ENCODE measurements around the gene IRF7. TPM values are rescaled to one million over a fixed set of nuclear protein-coding genes. Genes with fewer than 3 reads are reported as not detected.
A peak's percentile ranks its signal among the peaks of the same experiment; 100 is the strongest.

Gene IRF7
- total RNA-seq, 4 donors from 2014 or later = 28.1 to 80.9 (median 58.4) TPM

DNA sequence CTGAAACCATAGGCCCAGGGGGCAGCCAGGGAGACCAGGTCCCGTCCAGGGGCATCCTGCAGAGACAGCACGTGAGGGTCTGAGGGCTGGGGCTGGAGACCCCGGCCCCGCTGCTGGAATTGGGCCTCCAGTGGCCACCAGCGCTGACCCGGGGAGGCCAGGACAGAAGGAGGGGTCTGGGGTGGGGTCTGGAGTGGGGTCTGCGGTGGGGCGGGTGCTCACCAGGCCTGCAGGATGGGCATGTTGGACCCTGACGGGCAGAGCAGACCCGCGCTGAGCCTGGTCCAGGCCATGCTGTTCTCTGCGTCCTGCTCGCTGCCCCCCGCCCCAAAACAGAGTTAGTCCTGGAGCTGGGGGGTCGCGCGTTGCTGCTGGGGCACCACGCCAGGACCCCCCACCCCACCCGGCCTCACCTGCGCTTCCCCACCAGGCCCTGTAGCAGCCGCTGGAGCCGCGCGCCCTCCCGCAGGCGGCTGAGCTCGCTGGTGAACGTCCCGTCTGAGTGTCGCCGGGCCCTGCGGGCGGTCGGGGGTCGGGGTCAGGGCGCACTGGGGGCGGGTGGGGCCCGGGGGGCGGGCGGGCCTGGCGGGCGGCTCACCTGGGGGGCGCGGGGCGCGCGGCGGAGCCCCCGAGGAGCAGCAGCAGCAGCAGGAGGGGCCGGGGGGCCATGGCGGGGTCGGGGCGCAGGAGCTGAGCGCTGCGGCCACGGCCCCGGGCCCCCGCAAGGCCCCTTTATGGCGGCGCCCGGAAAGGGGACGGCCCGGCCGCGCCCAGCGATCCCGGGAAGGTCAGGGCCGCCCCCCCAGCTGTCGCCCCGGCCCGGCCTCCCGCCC, 10.9 kb upstream of the IRF7 start, which contains the start of gene SCT:
TSS of gene SCT (minus strand) at position 707 of the 833 bp plus-strand sequence. CDS start at position 669, 38 bp downstream.
- H3K4me1 ChIP-seq = peaks cover 5 to 21% (median 8%) of the 10 kb centered on the region in 4 donors
- peak within 1 kb of the TSS in 2 of 4 donors; percentile 93 to 97 for H3K27ac ChIP-seq
- H3K4me3 ChIP-seq = peak within 1 kb of the TSS in 2 of 4 donors; percentile 42 to 54
- no peaks in the 10 kb centered on the region for H3K9me3 ChIP-seq
- TF ChIP-seq, protein P1, sequence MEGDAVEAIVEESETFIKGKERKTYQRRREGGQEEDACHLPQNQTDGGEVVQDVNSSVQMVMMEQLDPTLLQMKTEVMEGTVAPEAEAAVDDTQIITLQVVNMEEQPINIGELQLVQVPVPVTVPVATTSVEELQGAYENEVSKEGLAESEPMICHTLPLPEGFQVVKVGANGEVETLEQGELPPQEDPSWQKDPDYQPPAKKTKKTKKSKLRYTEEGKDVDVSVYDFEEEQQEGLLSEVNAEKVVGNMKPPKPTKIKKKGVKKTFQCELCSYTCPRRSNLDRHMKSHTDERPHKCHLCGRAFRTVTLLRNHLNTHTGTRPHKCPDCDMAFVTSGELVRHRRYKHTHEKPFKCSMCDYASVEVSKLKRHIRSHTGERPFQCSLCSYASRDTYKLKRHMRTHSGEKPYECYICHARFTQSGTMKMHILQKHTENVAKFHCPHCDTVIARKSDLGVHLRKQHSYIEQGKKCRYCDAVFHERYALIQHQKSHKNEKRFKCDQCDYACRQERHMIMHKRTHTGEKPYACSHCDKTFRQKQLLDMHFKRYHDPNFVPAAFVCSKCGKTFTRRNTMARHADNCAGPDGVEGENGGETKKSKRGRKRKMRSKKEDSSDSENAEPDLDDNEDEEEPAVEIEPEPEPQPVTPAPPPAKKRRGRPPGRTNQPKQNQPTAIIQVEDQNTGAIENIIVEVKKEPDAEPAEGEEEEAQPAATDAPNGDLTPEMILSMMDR (IDR thresholded peaks at IDR 0.05) = no peak
- DNase-seq = no peak
- peaks cover 0 to 7% (median 0%) of the 10 kb centered on the region in 3 donors for H3K36me3 ChIP-seq
- no peaks in the 10 kb centered on the region for H3K27me3 ChIP-seq

DNA sequence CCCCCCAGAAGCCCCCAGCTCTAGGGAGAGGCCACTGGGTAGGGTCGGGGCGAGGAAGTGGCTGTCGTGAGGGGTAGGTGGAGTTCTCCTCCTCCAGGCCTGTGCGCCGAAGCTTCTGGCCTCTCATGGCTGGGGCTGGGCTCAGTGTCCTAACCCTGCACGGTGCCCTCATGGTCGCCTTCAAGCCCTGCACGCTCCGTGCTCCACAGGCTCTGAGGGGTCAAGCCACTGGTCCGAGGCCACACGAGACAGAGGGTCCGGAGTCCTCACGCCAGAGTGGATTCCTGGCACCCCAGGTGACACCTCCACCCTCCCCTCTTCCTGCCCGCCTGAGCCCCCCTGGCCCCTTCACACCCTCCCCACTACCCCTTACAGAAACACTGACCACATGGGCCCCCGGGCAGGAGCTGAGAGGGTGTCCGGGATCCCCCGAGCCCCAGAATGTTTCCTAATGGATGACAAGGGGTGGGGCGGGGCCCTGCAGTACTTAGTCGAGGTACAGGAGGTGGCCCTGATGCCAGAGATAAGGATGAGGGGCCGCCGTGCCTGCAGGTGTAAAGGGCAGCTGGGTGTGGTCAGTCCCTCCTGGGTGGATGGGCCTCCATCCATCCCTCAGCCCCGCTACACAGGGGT, 10.0 kb upstream of the IRF7 start:
- Histone ChIP-seq H3K27ac (peak overlapping the region in 3 of 4 donors; percentile 82 to 97 (median 93)), H3K4me1 (peaks cover 5 to 24% (median 8%) of the 10 kb centered on the region in 4 donors)
- peak in 2 of 3 donors; percentile 84 to 86 for DNase-seq

DNA sequence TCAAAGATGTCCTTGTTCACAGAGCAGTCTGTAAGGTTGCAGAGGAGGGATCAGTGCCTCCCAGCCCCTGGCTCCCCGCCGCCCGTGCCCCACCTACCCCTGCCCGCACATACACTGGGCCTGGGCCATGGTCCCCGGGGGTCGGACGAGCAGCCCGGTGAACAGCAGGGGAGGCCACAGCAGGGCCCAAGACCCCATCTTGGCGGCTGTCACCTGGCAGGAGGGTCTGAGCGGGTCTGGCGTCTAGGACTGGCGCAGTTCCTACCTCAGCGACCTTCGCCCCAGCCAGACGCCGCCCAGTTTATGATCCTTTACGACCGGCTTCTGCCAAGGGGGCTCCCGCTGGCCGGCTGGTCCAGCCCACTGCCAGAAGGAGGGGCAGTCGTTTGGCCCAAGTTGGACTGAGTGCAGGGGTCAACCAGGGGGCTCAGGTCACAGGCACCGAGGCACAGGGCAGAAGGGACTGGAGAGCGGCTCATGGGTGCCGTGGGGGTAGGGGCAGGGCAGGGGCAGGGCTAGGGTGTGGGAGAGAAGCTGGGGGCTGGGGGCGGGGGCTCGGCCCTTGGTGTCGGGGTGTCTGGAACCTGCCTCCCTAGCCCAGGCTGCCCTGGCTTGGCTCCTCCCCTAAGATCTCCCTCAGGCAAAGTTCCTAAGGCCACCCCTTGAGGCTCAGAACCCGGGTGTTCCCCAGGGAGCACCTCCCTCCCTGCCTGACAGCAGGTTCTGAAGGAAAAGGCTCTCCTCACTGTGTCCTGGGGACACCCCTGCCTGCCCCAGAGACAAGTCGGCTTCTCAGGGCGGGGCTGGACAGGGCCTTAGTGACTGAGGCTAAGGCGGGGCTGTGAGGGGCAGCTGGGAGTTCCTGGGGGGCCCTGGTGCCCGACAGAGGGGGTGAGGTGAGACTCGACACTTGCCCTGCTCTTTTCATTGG, 9.2 kb upstream of the IRF7 start, which contains the start of gene CDHR5:
TSS of gene CDHR5 (minus strand) at position 251 of the 931 bp plus-strand sequence. CDS start at position 198, 53 bp downstream.
- Histone ChIP-seq H3K36me3 (peaks cover 0 to 16% (median 0%) of the 10 kb centered on the region in 3 donors), H3K27ac (peak within 1 kb of the TSS in 3 of 4 donors; percentile 82 to 97 (median 93)), H3K27me3 (no peaks in the 10 kb centered on the region), H3K9me3 (no peaks in the 10 kb centered on the region), H3K4me3 (peak within 1 kb of the TSS in 3 of 4 donors; percentile 34 to 64 (median 54)), H3K4me1 (peaks cover 5 to 27% (median 8%) of the 10 kb centered on the region in 4 donors)
- TF ChIP-seq, protein P1 (IDR thresholded peaks at IDR 0.05) = no peak
- peak; percentile 84 to 88 for TF ChIP-seq POLR2A (IDR thresholded peaks at IDR 0.05)
- peak in 2 of 3 donors; percentile 87 to 90 for DNase-seq

More for the DNA sequence above, 10.0 kb upstream of the IRF7 start:
- no peaks in the 10 kb centered on the region for H3K9me3 ChIP-seq
- H3K4me3 ChIP-seq = peak overlapping the region in 2 of 4 donors; percentile 54 to 64
- H3K36me3 ChIP-seq = peaks cover 0 to 13% (median 0%) of the 10 kb centered on the region in 3 donors
- H3K27me3 ChIP-seq = no peaks in the 10 kb centered on the region
- TF ChIP-seq POLR2A (IDR thresholded peaks at IDR 0.05) = peak in 1 of 2 donors; percentile 18
- TF ChIP-seq, protein P1 (IDR thresholded peaks at IDR 0.05) = no peak

DNA sequence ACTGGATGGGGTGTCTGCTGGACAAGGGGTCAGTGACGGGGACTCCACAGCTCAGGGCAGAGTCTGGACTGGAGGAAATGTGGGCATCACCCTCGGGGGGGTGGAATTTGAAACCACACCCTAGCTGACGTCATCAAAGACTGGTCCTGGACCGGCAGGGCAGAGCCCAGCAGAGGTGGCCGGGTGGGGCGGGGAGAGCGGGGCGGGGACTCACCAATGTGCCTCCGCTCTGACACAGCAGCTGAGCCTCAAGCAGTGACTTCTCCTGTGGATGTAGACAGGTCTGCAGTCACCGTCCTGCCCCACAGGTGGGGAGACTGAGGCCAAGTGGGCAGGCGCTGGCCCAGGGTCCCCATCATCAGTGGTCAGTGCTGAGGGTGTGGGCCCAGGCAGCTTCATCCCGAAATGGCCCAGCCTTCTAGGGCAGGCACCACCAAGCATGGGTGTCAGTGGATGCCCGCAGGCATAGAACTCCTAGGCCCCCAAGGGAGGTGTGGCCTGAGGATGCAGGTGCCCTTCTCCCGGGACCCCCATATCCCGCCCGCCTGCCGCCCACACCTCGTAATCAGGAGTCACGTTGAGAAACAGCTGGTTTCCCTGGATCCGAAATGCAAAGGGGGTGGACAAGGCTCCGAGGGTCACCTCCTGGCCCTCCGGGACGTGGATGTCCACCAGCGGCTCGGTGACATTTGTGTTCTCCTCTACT, 8.4 kb upstream of the IRF7 start:
- peak overlapping the region in 3 of 4 donors; percentile 82 to 97 (median 93) for H3K27ac ChIP-seq
- H3K4me3 ChIP-seq = peak overlapping the region in 3 of 4 donors; percentile 34 to 64 (median 54)
- peak in 2 of 3 donors; percentile 91 for DNase-seq
- H3K4me1 ChIP-seq = peaks cover 4 to 27% (median 7%) of the 10 kb centered on the region in 4 donors
- TF ChIP-seq, protein P1 (IDR thresholded peaks at IDR 0.05) = no peak
- peak; percentile 86 to 91 for TF ChIP-seq POLR2A (IDR thresholded peaks at IDR 0.05)
- peaks cover 0 to 24% (median 0%) of the 10 kb centered on the region in 3 donors for H3K36me3 ChIP-seq
- no peaks in the 10 kb centered on the region for H3K9me3 ChIP-seq
- H3K27me3 ChIP-seq = no peaks in the 10 kb centered on the region
